ENCODE data around the gene USH2A. TPM values are rescaled to one million over a fixed set of nuclear protein-coding genes. Genes with fewer than 3 reads are reported as not detected.

Gene USH2A
- total RNA-seq, 3 donors from 2014 or later: 0.03 to 0.17 TPM; not detected in 1

DNA sequence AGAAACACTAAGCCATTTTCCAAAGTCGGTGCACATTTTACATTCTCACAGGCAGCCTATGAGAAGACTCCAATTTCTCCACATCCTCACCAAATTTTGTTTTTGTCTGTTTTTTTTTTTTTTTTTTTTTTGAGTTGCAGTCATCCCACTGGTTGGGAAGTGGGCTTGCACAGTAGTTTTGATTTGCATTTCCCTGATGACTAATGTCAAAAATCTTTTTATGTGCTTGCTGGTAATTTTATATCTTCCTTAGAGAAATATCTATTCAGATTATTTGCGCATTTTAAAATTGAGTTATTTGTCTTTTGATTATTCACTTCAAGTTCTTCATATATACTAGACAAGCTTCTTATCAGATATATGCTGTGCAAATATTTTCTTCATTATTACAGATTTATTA lies 141.5 kb downstream of the USH2A start:
- Histone ChIP-seq H3K4me1 (ENCODE audit: low read depth) (no peaks in the 10 kb centered on the region), H3K9me3 (peaks cover 8% of the 10 kb centered on the region), H3K4me3 (no peak overlapping the region), H3K36me3 (ENCODE audit: low read depth) (no peaks in the 10 kb centered on the region)
- no peak for TF ChIP-seq CTCF (IDR thresholded peaks at IDR 0.05)
- DNase-seq (no peak), ATAC-seq (no peak)
- intact Hi-C loops (cut with DNase I, micrococcal nuclease): no loop called here

DNA sequence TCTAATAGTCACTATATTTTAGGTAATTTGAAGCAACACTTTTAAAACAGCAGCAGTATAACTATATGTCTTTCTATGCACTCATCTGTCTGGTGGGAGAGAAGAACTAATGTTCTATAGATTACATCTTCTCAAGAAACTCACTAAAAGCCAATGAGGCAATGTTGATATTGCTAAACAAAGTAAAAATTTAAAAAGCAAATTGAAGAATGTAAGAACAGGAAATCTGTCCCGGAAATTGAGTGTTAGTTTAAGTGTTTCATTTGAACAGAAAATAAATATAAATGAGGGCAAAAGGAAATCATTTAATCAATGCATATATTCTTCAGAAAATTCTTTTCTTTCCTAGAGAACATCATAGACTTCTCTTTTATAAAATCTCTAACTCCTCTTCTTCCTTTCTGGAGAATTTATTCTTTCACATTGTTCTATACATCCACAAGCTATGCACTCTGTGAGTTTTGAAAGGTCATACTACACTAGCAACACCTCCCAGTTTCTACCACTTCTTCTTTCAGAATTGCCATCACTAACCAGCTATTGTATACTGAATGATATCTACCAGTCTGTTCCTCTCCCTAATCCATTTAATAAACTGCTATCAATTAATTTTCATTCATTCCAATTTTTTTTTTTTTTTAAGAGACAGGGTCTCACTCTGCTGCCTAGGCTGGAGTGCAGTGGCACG lies 153.0 kb downstream of the USH2A start:
- Histone ChIP-seq H3K9me3 (no peaks in the 10 kb centered on the region), H3K36me3 (ENCODE audit: low read depth) (no peaks in the 10 kb centered on the region), H3K4me1 (ENCODE audit: low read depth) (no peaks in the 10 kb centered on the region), H3K4me3 (no peak overlapping the region)
- DNase-seq (no peak), ATAC-seq (no peak)
- TF ChIP-seq CTCF (IDR thresholded peaks at IDR 0.05): no peak
- intact Hi-C loops (cut with DNase I, micrococcal nuclease): no loop called here

DNA sequence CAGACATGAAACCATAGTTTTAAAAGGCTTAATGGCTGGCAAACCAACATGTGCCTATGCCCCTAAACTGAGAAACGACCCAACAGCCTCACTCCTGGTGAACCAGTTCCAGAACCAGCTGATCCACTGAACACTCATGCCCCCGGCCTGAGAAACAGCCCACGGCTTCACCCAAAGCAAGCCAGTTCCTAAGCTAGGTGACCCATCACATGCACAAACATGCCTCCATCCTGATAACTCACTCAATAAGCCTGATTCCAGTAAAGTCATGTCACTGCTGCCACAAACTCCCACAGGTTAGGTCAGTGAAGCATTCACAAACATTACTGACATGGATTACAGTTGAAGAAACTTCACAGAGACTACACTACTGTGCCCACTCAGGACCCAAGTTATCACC lies 161.6 kb downstream of the USH2A start:
- Histone ChIP-seq H3K4me1 (ENCODE audit: low read depth) (no peaks in the 10 kb centered on the region), H3K36me3 (ENCODE audit: low read depth) (no peaks in the 10 kb centered on the region), H3K4me3 (no peak overlapping the region), H3K9me3 (no peaks in the 10 kb centered on the region)
- intact Hi-C loops (cut with DNase I, micrococcal nuclease): no loop called here
- DNase-seq: no peak
- TF ChIP-seq CTCF (IDR thresholded peaks at IDR 0.05): no peak
- ATAC-seq: no peak

- TF ChIP-seq CTCF (IDR thresholded peaks at IDR 0.05): no peak
- no peak for ATAC-seq
- intact Hi-C loops (cut with DNase I, micrococcal nuclease): no loop called here
Observed at GRCh38 chr1:216258856-216259255, 164.4 kb downstream of the USH2A start.

DNA sequence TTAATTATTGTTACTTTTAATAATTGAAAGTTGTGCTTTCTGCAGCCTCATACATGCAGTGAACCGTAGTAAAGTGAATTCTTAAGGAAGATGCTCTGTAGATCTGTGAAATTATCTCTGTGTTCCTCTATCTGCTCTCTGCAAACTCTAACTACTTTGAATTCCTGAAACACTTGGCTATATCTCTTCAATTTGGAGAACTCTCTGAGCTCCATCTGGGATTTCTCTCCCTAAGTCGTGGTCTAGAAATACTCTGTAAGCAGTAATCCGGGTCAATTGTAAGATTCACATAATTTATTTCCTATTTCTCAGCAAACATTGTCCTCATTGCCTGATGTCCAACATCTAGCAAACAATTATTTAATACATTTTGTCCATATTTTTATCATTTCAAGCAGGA lies 164.9 kb downstream of the USH2A start:
- ATAC-seq (no peak), DNase-seq (no peak)
- TF ChIP-seq CTCF (IDR thresholded peaks at IDR 0.05): no peak
- H3K9me3 ChIP-seq: no peaks in the 10 kb centered on the region
- H3K4me3 ChIP-seq: no peak overlapping the region
- no peaks in the 10 kb centered on the region for H3K4me1 ChIP-seq (ENCODE audit: low read depth)
- H3K36me3 ChIP-seq (ENCODE audit: low read depth): no peaks in the 10 kb centered on the region
- intact Hi-C loops (cut with DNase I, micrococcal nuclease): no loop called here

More at GRCh38 chr1:216258856-216259255, 164.4 kb downstream of the USH2A start:
- no peaks in the 10 kb centered on the region for H3K36me3 ChIP-seq (ENCODE audit: low read depth)
- DNase-seq: no peak
- H3K4me1 ChIP-seq (ENCODE audit: low read depth): no peaks in the 10 kb centered on the region
- H3K9me3 ChIP-seq: no peaks in the 10 kb centered on the region
- no peak overlapping the region for H3K4me3 ChIP-seq

DNA sequence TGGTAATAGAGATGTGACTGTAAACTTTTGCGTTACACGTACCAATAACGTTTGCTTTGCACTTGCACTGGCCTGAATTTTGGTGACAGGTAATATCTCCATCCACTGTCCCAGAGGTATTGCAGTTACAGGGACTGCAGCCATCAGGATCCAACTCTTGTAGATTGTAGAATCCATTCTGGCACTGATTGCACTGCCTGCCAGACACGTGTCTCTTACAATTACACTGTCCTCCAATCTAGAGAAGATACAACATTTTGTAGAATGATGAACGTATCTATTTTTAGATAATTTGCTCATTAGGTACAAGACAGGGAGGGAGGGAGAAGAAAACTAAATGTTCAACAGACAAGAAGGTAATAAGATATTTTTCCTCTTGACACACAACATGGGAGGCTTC lies 172.4 kb downstream of the USH2A start:
- Histone ChIP-seq H3K4me3 (no peak overlapping the region), H3K4me1 (ENCODE audit: low read depth) (no peaks in the 10 kb centered on the region), H3K36me3 (ENCODE audit: low read depth) (no peaks in the 10 kb centered on the region), H3K9me3 (no peaks in the 10 kb centered on the region)
- ATAC-seq (no peak), DNase-seq (no peak)
- intact Hi-C loops (cut with DNase I, micrococcal nuclease): no loop called here
- no peak for TF ChIP-seq CTCF (IDR thresholded peaks at IDR 0.05)
